Measurements from ENCODE around the gene SYT2. TPM values are rescaled to one million over a fixed set of nuclear protein-coding genes. Genes with fewer than 3 reads are reported as not detected.

Gene SYT2
- total RNA-seq, 1 donor from 2014 or later: not detected

DNA sequence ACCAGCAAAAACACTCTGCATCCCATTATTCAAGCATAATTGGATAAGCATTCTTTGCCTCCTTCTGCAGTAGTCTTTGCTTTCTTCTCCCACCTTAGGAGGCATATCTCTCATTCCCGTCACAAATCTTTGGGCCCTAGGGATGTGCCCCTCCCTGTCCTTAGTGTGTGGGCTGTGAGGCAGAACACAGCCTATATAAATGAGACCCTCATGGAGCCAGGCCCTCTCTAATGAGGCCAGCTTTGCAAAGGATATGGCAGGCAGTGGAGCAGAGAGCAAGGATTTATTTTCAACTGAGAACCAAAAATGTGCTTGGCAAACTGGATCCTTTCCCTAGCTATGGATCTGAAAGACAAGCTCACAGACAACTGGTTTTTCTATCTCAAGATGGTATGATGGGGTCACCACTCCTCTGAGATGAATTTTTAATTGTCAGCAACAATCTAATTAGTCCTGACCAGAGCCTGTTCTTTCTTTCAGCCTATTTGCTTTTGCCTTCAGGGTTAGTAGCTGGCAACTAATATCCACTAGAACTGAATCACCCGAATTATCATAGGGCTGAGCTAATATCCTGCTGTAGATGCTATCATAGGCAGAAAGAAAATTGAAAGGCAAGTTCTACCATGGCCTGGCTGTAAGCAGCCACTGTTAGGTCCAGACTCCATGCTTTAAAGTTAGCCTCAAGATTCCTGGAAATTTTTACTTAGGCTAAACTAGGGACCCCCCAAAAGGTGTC lies 134.2 kb downstream of the SYT2 start:
- TF ChIP-seq, protein P1, sequence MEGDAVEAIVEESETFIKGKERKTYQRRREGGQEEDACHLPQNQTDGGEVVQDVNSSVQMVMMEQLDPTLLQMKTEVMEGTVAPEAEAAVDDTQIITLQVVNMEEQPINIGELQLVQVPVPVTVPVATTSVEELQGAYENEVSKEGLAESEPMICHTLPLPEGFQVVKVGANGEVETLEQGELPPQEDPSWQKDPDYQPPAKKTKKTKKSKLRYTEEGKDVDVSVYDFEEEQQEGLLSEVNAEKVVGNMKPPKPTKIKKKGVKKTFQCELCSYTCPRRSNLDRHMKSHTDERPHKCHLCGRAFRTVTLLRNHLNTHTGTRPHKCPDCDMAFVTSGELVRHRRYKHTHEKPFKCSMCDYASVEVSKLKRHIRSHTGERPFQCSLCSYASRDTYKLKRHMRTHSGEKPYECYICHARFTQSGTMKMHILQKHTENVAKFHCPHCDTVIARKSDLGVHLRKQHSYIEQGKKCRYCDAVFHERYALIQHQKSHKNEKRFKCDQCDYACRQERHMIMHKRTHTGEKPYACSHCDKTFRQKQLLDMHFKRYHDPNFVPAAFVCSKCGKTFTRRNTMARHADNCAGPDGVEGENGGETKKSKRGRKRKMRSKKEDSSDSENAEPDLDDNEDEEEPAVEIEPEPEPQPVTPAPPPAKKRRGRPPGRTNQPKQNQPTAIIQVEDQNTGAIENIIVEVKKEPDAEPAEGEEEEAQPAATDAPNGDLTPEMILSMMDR (IDR thresholded peaks at IDR 0.05): no peak
- Histone ChIP-seq H3K4me1 (peaks cover 42% of the 10 kb centered on the region), H3K4me3 (no peak overlapping the region), H3K36me3 (peaks cover 29% of the 10 kb centered on the region), H3K9me3 (no peaks in the 10 kb centered on the region), H3K27ac (peak overlapping the region; percentile 43), H3K27me3 (ENCODE audit: low read depth) (no peaks in the 10 kb centered on the region)
- ATAC-seq (no peak), DNase-seq (no peak)
- intact Hi-C loops (cut with DNase I): no loop called here

DNA sequence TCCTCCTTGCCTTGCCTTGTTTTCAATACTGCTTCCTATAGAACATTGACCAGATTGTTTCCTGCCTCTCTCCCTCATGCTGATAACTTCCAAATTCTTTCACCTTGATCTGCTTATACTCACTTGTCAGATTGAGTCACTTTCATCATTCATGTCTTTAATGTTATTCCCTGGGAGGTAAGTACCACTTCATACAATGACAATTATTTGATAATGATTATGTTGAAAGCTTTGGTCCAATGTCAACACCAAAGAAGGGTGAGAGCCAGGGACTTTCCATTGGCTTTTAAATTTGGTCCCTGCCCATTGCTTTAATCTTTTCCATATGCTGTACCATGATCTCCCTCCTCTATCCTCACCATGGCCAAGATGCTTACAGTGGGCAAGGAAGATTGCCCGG lies 137.4 kb downstream of the SYT2 start:
- no peak for DNase-seq
- Histone ChIP-seq H3K4me3 (no peak overlapping the region), H3K9me3 (no peaks in the 10 kb centered on the region), H3K36me3 (peaks cover 27% of the 10 kb centered on the region), H3K27me3 (ENCODE audit: low read depth) (no peaks in the 10 kb centered on the region), H3K4me1 (peaks cover 31% of the 10 kb centered on the region), H3K27ac (no peak overlapping the region)
- TF ChIP-seq, protein P1 (IDR thresholded peaks at IDR 0.05): no peak
- intact Hi-C loops (cut with DNase I): no loop called here
- no peak for ATAC-seq

DNA sequence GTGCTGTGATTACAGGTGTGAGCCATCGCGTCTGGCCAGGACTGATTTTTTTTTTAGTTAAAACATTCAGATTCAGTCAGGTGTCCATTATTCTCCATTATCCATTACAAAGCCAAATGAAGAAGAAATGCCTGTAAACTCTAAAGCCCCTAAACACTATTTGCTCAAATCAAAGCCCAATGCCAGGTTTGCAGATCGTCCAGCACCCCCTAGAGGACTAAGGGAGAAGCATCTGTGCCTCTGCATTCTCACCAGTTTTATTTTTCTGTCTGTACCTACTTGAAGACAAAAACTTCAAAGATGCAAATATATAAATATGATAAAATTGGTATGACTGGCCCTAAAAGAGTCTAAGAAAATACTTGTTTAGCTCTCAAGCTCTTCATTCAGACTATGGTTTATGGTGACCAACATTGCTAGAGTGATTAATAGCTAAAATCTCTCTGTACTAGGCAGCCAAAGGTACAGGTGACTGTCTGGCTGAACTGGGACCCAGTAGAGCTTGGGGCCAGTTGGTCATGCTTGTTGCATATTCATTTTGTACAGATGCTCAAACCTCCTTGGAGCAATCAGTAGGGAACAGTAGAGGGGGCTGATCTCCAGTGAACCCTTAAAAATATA lies 138.4 kb downstream of the SYT2 start:
- intact Hi-C loops (cut with DNase I): no loop called here

DNA sequence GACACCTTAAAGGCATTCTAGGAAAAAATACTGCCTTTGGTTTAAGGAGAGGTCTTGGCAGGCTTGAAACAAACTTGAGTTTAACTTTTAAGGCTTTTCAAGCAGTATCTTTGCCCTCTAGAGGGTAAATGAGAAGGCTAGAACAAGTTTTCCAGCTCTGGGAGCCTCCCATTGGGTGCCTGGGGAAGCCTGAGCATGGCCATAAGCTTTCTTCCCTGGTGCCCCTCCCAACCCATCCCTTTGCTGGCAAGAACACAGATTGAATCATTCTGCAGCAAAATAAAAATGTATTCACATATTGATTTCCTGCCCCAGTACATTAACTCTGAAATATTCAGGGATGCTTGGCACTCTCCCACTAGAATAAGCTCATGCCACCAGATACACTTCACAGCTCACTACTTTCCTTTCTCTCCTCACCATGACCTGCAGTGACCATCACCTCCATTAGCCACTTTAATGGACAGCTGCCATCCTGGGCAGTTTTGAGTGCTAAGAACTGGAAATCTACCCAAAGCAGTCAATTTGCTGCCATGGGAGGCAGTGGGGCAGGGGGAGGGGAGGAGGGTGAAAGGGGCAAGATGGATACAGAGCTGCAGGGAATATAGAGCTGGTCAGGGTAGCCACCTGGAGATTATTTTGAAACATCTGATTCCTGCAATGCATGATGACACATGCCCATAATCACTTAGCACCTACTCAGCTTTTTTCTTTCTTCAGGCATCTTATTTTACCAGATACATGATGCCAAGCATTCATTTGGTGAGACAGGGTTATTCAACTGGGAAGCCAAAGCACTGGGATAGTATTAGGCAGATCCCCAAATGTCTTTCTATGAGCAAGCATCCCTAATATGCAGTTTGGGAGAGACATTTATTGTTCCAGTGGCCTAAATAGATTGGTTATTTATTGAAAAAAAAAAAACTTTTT lies 140.6 kb downstream of the SYT2 start:
- no peak overlapping the region for H3K4me3 ChIP-seq
- H3K4me1 ChIP-seq: peaks cover 21% of the 10 kb centered on the region
- H3K9me3 ChIP-seq: no peaks in the 10 kb centered on the region
- intact Hi-C loops (cut with DNase I): no loop called here
- H3K36me3 ChIP-seq: peaks cover 30% of the 10 kb centered on the region
- no peak overlapping the region for H3K27ac ChIP-seq
- DNase-seq (no peak), ATAC-seq (no peak)
- TF ChIP-seq, protein P1 (IDR thresholded peaks at IDR 0.05): no peak
- no peaks in the 10 kb centered on the region for H3K27me3 ChIP-seq (ENCODE audit: low read depth)

More for the DNA sequence above, 138.4 kb downstream of the SYT2 start:
- TF ChIP-seq, protein P1 (IDR thresholded peaks at IDR 0.05): peak; percentile 81
- Histone ChIP-seq H3K27ac (no peak overlapping the region), H3K27me3 (ENCODE audit: low read depth) (no peaks in the 10 kb centered on the region), H3K4me3 (no peak overlapping the region), H3K9me3 (no peaks in the 10 kb centered on the region), H3K36me3 (peaks cover 27% of the 10 kb centered on the region), H3K4me1 (peaks cover 20% of the 10 kb centered on the region)
- DNase-seq (no peak), ATAC-seq (peak; percentile 55 to 56)

DNA sequence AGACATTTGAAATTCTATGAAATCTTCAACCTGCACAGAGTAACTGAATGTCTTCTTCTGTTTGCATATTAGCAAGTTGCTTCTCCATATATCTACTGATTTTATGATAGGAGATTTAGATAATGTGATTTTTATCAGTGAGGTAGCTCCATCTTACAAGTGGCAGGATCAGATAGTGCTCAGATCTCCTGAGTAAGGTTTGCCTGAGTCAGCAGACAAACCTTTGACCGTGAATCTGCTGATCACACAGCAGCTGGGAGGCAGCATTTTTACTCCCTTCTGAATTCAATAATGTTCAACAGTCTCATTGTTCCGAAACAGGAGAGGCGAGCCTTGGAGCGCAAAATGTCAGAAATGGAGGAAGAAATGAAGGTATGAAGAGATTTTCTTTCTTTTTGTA lies 141.4 kb downstream of the SYT2 start:
- Histone ChIP-seq H3K4me1 (peaks cover 21% of the 10 kb centered on the region), H3K4me3 (no peak overlapping the region), H3K27me3 (ENCODE audit: low read depth) (no peaks in the 10 kb centered on the region), H3K27ac (no peak overlapping the region), H3K36me3 (peaks cover 34% of the 10 kb centered on the region), H3K9me3 (no peaks in the 10 kb centered on the region)
- TF ChIP-seq, protein P1 (IDR thresholded peaks at IDR 0.05): no peak
- ATAC-seq: no peak
- intact Hi-C loops (cut with DNase I): no loop called here
- no peak for DNase-seq
